PFSK-1 (cell line): ENCODE measurements around the gene RYK.

Experiments used
- FOXP2 ChIP-seq: optimal IDR thresholded peaks from 2 replicates; pipeline ENCODE3; 2011; ENCODE audit warnings: borderline replicate concordance, control low read depth, inconsistent platforms; ENCODE audit not compliant: insufficient read depth; ENCODE audit errors: extremely low read length, extremely low read depth
- POLR2AphosphoS5 ChIP-seq: IDR thresholded peaks from 2 replicates; pipeline ENCODE4 v1.6.1; 2012; ENCODE audit warnings: low read depth, mild to moderate bottlenecking, control low read depth, low read length, moderate library complexity
- REST ChIP-seq, 2 experiments: IDR thresholded peaks; 2 replicates each; pipeline versions ENCODE4 v1.6.1 to v1.8.0; 2011 to 2012; ENCODE audit warnings: low read depth in 2 of 2, low read length in 2 of 2, control low read depth in 1 of 2, inconsistent platforms in 1 of 2, mild to moderate bottlenecking in 1 of 2, moderate library complexity in 1 of 2; ENCODE audit not compliant: insufficient read depth in 1 of 2
- SIN3A ChIP-seq: IDR thresholded peaks from 2 replicates; pipeline ENCODE4 v1.6.1; 2012; ENCODE audit warnings: mild to moderate bottlenecking, low read length, moderate library complexity, borderline replicate concordance; ENCODE audit not compliant: insufficient read depth
- TAF1 ChIP-seq: IDR thresholded peaks from 2 replicates; pipeline ENCODE4 v1.6.1; 2012; ENCODE audit warnings: low read length, control low read depth, borderline replicate concordance; ENCODE audit not compliant: insufficient read depth

- no peak for TF ChIP-seq POLR2AphosphoS5
- TF ChIP-seq TAF1 = no peak
- no peak for TF ChIP-seq REST (IDR thresholded peaks at IDR 0.05; ENCODE audit: insufficient read depth in 1 of 2, low read depth in 2 of 2, low read length in 2 of 2)
- TF ChIP-seq SIN3A = no peak
- no peak for TF ChIP-seq FOXP2
These were observed 139.0 kb downstream of the RYK start for GRCh38 chr3:134111616-134112015.
